ENCODE data around the gene MAP3K1. TPM values are rescaled to one million over a fixed set of nuclear protein-coding genes. Genes with fewer than 3 reads are reported as not detected.

MAP3K1 gene
- total RNA-seq, 4 donors from 2014 or later: 12.8 to 55.3 (median 17.4) TPM

GRCh38 chr5:56922922-56923321, 107.6 kb downstream of the MAP3K1 start:
- H3K4me1 ChIP-seq: no peaks in the 10 kb centered on the region
- no peaks in the 10 kb centered on the region for H3K27me3 ChIP-seq
- H3K27ac ChIP-seq: no peak overlapping the region
- no peak for DNase-seq
- no peak overlapping the region for H3K4me3 ChIP-seq
- H3K9me3 ChIP-seq: no peaks in the 10 kb centered on the region
- H3K36me3 ChIP-seq: peaks cover 0 to 60% (median 0%) of the 10 kb centered on the region in 3 donors
- no peak for TF ChIP-seq POLR2A (IDR thresholded peaks at IDR 0.05)
- no peak for TF ChIP-seq CTCF (IDR thresholded peaks at IDR 0.05)

- TF ChIP-seq POLR2A (IDR thresholded peaks at IDR 0.05) (no peak), CTCF (IDR thresholded peaks at IDR 0.05) (no peak)
- Histone ChIP-seq H3K27me3 (no peaks in the 10 kb centered on the region), H3K9me3 (no peaks in the 10 kb centered on the region), H3K4me3 (no peak overlapping the region), H3K27ac (no peak overlapping the region), H3K36me3 (peaks cover 0 to 99% (median 3%) of the 10 kb centered on the region in 3 donors), H3K4me1 (no peaks in the 10 kb centered on the region)
- no peak for DNase-seq
Observed at GRCh38 chr5:56934325-56934724, 119.0 kb downstream of the MAP3K1 start.

- Histone ChIP-seq H3K36me3 (peaks cover 0 to 91% (median 0%) of the 10 kb centered on the region in 3 donors), H3K9me3 (no peaks in the 10 kb centered on the region), H3K4me3 (no peak overlapping the region), H3K4me1 (no peaks in the 10 kb centered on the region), H3K27ac (no peak overlapping the region), H3K27me3 (no peaks in the 10 kb centered on the region)
- no peak for TF ChIP-seq CTCF (IDR thresholded peaks at IDR 0.05)
- no peak for TF ChIP-seq POLR2A (IDR thresholded peaks at IDR 0.05)
- no peak for DNase-seq
Observed at GRCh38 chr5:56938858-56939257, 123.5 kb downstream of the MAP3K1 start.

- H3K4me1 ChIP-seq: no peaks in the 10 kb centered on the region
- TF ChIP-seq POLR2A (IDR thresholded peaks at IDR 0.05): no peak
- TF ChIP-seq CTCF (IDR thresholded peaks at IDR 0.05): no peak
- H3K27ac ChIP-seq: no peak overlapping the region
- H3K27me3 ChIP-seq: no peaks in the 10 kb centered on the region
- peaks cover 0 to 91% (median 0%) of the 10 kb centered on the region in 3 donors for H3K36me3 ChIP-seq
- no peak overlapping the region for H3K4me3 ChIP-seq
- no peaks in the 10 kb centered on the region for H3K9me3 ChIP-seq
- no peak for DNase-seq
Observed at GRCh38 chr5:56941981-56942380, 126.6 kb downstream of the MAP3K1 start.

Other genes with a start within 250 kb of the MAP3K1 start
- 10 to 100 TPM in 2 of 4 donors, 1 to 10 TPM in 2; 5.6 to 11.7 (median 9.7) TPM for gene SETD9, start 94.0 kb downstream of the MAP3K1 start, total RNA-seq
- gene MIER3, start 136.6 kb downstream of the MAP3K1 start, total RNA-seq: 10 to 100 TPM; 19.8 to 38.5 (median 29.5) TPM